Neural progenitor cell (in vitro differentiated cells): ENCODE measurements around the gene KIT.

Experiments
- EZH2 ChIP-seq: fragments of 200-600 bp; sonication (generic); IDR thresholded peaks from 2 replicates; pipeline ENCODE4 v1.6.1; 2017; ENCODE audit warnings: antibody characterized with exemption, mild to moderate bottlenecking, moderate library complexity
- EZH2phosphoT487 ChIP-seq: fragments of 200-600 bp; sonication (generic); IDR thresholded peaks from 2 replicates; pipeline ENCODE4 v1.6.1; 2017; ENCODE audit warnings: antibody characterized with exemption

- TF ChIP-seq EZH2phosphoT487 (no peak), EZH2 (no peak)
Observed at GRCh38 chr4:54675721-54676461, 18.1 kb downstream of the KIT start.
